ENCODE results near the gene ATP6AP2. TPM values are rescaled to one million over a fixed set of nuclear protein-coding genes. Genes with fewer than 3 reads are reported as not detected.
"Not testable (repeated sequence)": the region's sequence is repeated elsewhere in the genome, so short reads cannot be mapped to it uniquely, and the experiment has no call there.

Gene ATP6AP2
- total RNA-seq, 2 experiments from 2014 or later, result 60.3 to 63.3 TPM

DNA sequence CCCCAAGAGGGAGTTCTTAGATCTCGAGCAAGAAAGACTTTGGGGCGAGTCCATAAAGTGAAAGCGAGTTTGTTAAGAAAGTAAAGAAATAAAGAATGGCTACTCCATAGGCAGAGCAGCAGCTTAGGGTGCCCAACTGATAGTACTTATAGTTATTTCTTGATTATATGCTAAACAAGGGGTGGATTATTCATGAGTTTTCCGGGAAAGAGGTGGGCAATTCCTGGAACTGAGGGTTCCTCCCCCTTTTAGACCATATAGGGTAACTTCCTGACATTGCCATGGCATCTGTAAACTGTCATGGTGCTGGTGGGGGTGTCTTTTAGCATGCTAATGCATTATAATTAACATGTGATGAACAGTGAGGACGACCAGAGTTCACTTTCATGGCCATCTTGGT lies 9.6 kb upstream of the ATP6AP2 start:
- POLR2A ChIA-PET, result interaction anchor here (1.3 kb wide), 1 partner anchor 19 kb away, joined by 3 read pairs; no protein-coding TSS in a partner anchor
- CTCF ChIA-PET, result interaction anchor here (0.5 kb wide), 1 partner anchor 37 kb away, joined by 3 read pairs; no protein-coding TSS in a partner anchor

- CTCF ChIA-PET, result interaction anchor here (0.5 kb wide), 1 partner anchor 37 kb away, joined by 3 read pairs; no protein-coding TSS in a partner anchor
- POLR2A ChIA-PET, result no interaction called here
These were observed 9.2 kb upstream of the ATP6AP2 start for GRCh38 chrX:40571600-40571999.

DNA sequence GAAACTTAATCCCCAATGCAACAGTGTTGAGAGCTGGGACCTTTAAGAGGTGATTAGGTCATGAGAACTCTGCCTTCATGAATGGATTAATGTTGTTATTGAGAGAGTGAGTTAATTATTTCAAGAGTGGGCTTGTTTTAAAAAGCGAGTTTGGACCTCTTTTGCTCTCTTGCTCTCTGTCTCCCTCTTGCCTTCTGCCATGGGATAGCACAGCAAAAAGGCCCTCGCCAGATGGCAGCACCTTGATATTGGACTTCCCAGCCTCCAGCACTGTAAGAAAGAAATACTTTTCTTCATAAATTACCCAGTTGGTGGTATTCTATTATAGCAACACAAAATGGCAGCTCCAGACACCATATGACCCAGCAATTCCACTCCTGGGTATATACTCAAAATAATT lies 7.0 kb upstream of the ATP6AP2 start:
- POLR2A ChIA-PET, result no interaction called here
- CTCF ChIA-PET, result interaction anchor here (0.7 to 0.8 kb wide), 3 partner anchors 28 to 40 kb away, joined by 3 to 6 read pairs (median 3); no protein-coding TSS in a partner anchor

- CTCF ChIA-PET, result not testable (repeated sequence)
- POLR2A ChIA-PET, result interaction anchor here (0.6 kb wide), 1 partner anchor 510 kb away, joined by 3 read pairs; the partner anchor contains the start of gene USP9X
These were observed 5.4 kb upstream of the ATP6AP2 start for GRCh38 chrX:40575411-40575810.

- ChIA-PET CTCF (no interaction called here), POLR2A (no interaction called here)
These were observed 4.5 kb upstream of the ATP6AP2 start for GRCh38 chrX:40576291-40576690.

DNA sequence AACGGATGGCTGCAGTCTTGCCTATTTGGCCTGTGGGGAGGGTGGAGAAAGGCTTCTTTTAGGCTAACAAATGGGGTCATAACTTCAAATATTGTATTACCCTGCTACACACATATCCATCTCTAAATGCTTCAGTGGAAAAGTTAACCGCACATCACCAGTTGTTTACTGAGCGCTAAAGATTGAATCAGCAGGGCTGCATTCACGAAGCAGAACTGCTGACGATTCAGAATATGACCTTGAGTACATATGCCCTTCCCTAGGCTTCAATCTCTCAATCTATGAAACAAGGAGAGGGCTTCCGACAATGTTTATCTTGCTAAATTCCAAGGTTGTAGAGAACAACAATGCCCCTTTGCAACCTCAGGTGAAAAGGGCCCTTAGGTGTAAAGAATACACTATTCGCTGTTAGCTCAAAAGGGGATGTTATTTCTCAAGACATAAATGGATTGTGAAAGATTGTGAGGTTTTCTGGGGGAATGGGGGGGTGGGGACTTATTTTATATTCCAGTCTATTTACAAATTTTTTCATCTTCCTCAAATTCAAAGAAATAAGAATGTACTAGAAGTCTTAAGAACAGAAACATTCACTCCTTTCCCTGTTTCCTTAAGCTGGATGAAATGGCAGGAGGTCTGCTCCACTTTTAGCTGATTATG lies 2.6 kb upstream of the ATP6AP2 start:
- ChIA-PET POLR2A (no interaction called here), CTCF (interaction anchor here (0.6 kb wide), 1 partner anchor 24 kb away, joined by 3 read pairs; no protein-coding TSS in a partner anchor)

DNA sequence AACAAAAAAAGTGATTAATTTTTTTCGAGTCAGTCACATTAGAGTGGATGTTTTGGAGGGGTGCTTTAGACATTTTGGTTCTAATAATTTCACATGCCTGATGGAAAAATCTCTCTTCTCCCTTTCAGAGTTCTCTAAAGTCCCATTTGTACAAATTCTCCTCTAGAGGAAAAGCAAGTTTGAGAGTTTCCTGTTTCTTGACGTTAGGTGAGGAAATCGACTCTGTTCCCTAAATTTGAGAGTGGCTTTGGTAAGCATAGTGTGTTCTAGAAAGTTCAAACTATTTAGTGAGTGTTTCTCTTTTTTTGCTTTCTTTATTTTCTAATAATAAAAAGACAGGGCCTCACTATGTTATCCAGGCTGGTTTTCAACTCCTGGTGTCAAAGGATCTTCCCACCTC lies 1.6 kb upstream of the ATP6AP2 start:
- ChIA-PET POLR2A (no interaction called here), CTCF (no interaction called here)

DNA sequence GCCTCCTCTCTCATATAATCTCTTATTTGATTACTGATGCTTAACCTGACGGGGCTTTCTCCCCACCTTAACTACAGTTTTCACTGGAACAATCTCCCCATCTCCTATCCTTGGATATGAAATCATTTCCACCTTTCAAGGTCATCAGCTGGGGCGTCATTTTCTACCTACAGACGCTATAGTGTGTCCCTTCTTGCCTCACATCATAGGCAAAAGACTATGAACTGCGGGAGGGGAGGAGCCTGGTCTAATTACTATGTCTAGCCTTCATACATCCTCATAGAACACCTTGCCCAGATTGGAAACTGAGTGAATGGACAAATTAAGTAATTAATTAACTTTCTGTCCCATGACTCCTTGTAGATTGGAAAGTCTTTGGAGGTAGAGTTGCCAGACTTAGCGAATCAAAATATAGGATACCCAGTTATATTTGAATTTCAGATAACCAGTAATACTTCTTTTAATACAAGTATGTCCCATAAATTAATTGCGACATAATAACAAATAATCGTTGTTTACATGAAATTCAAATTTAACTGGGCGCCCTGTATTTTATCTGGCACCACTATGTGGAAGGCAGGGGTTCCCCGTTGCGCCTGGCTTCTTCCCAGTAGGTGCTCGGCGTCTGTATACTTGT lies 752 bp upstream of the ATP6AP2 start:
- ChIA-PET CTCF (interaction anchor here (1.0 kb wide), 1 partner anchor 36 kb away, joined by 5 read pairs; no protein-coding TSS in a partner anchor), POLR2A (interaction anchor here (0.7 to 1.4 kb wide), 4 partner anchors 10 to 505 kb away, joined by 3 to 4 read pairs (median 4); partner anchors contain the start of gene USP9X)

GRCh38 chrX:40581336-40581920 lies 658 bp downstream of the ATP6AP2 start:
- POLR2A ChIA-PET, result interaction anchor here (0.7 to 1.4 kb wide), 3 partner anchors 8 to 65 kb away, joined by 3 to 4 read pairs (median 3); no protein-coding TSS in a partner anchor
- CTCF ChIA-PET, result interaction anchor here (0.7 kb wide), 1 partner anchor 38 kb away, joined by 3 read pairs; no protein-coding TSS in a partner anchor

DNA sequence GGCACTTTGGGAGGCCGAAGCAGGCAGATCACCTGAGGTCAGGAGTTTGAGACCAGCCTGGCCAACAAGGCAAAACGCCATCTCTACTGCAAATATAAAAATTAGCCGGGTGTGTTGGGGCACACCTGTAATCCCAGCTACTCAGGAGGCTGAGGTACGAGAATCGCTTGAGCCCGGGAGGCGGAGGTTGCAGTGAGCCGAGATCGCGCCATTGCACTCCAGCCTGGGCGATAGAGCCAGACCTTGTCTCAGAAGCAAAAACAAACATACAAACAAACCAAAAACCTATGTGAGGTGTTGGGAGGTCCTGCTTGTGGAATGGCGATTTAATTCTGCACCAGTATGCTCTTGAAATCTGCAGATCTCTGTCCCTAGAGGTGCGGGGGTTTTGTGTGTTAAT lies 1.4 kb downstream of the ATP6AP2 start:
- POLR2A ChIA-PET, CTCF ChIA-PET: not testable (repeated sequence)

DNA sequence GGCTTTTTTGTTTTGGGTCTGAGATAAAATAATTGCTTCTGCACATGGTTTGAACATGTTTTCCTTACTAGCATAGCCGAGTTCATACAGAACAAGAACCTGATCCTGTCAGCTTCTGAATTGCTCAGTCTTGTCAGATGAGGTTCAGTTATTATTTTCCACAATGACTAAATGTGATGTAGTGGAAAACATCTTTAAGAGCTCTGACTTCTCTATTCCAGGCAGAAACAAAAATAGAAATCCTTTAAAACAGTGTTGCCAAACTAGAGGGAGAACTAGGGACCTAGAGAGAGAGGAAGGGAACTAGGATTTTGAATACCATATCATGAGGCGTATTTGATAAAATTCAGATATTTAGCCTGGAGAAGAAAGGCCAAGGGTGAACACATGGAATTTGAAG lies 2.0 kb downstream of the ATP6AP2 start:
- POLR2A ChIA-PET, result no interaction called here

DNA sequence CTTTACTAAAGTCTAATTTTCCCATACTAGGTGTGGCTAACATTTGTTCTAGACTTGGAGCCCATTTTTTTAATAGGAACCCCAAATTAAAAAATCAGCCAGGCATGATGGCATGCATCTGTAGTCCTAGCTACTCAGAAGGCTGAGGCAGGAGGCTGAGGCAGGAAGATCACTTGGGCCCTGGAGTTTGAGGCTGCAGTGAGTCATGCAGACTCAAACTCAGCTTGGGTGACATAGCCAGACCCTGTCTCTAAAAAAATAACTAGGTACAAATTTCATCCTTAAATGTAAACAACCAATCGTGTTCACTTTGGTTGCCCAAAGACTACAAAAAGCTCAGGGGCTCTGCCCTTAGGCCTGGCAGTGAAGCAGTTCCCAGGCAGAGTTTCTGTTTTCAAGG lies 6.9 kb downstream of the ATP6AP2 start:
- POLR2A ChIA-PET, CTCF ChIA-PET: not testable (repeated sequence)

More for the DNA sequence above, 2.0 kb downstream of the ATP6AP2 start:
- CTCF ChIA-PET, result interaction anchor here (0.6 kb wide), 1 partner anchor 701 kb away, joined by 4 read pairs; no protein-coding TSS in a partner anchor

DNA sequence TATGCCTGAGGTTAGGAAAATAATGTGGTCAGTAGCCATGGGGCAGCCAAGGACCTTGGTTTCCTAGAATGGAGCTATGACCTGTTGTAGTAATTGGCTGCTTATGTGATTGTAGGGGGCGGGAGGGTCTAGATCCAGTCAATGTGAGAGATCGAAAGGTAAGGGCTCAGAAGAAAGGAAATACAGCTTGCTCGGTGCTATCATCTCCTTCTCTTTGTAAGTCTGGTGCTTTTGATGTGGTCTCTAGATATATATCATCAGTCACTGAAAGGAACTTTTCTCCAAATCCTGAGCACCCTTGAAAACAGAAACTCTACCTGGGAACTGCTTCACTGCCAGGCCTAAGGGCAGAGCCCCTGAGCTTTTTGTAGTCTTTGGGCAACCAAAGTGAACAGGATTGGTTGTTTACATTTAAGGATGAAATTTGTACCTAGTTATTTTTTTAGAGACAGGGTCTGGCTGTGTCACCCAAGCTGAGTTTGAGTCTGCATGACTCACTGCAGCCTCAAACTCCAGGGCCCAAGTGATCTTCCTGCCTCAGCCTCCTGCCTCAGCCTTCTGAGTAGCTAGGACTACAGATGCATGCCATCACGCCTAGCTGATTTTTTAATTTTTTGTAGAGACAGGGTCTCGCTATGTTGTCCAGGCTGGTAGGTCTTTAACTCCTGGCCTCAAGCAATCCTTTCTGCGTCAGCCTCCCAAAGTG lies 9.0 kb downstream of the ATP6AP2 start:
- POLR2A ChIA-PET, result interaction anchor here (0.7 kb wide), 2 partner anchors 9 to 19 kb away, joined by 3 read pairs; partner anchors contain the start of gene ATP6AP2
- CTCF ChIA-PET, result not testable (repeated sequence)

DNA sequence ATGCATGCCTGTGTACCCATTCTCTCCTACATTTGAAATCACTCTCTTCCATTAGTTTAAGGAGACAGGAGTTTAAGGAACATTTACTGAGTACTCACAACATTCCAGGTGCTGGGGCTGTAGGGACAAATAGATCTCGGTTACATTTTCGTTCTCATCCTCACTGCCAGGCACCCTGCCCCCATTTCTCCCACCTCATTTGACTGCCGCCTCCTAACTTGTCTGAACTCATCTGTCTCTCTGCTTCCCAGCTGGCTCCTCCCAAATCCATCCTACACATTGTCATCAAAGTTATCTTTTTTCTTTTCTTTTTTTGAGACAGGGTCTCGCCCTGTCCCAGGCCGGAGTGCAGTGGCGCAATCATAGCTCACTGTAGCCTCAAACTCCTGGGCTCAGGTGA lies 22.7 kb downstream of the ATP6AP2 start:
- ChIA-PET CTCF (no interaction called here), POLR2A (no interaction called here)

DNA sequence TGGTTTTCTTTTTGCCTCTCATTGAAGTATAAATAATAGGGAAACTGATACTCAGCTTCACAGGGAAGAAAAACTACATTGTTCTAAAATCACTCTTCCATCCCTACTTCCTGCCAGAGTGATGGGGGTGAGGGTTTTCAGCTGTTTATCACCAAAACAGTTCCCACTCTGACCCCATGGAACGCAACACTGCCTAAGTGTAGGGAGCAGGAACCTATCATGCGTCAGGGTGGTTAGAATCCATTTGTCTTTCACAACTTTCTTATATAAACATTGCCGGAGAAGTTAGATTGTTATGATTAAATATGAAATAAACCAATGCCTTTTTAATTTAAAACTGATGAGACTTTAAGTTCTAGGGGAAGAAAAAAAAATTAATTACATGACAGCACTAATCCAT lies 26.6 kb downstream of the ATP6AP2 start:
- ChIA-PET POLR2A (no interaction called here), CTCF (no interaction called here)

DNA sequence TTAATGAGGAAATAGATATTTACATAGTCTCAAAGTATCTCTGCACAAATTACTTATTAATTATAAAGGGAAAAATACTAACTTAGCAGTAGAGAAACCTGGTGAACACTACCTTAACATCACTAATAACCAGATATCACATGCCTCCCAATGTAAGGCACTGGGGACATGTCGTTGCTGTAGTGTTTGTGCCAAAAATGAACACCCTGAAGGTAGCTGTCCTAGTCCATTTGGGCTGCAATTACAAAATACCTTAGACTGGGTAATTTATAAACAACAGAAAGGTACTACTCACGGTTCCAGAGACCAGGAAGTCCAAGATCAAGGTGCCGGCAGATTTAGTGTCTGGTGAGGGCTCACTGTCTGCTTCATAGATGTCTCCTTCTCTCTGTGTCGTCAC lies 31.7 kb downstream of the ATP6AP2 start:
- POLR2A ChIA-PET, result no interaction called here
- CTCF ChIA-PET, result no interaction called here

DNA sequence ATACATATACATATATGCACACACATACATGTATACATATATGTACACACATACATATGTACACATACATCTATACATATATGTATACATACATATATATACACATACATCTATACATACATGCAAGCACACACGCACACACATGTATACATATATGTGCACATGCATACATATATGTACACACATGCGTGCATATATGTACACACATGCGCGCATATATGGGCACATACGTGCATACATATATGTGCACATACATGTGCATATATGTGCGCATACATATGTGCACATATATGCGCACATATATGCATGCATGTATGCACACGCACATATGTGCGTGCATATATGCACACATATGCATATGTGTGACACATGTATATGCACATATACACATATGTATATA lies 35.2 kb downstream of the ATP6AP2 start:
- ChIA-PET POLR2A (no interaction called here), CTCF (no interaction called here)

GRCh38 chrX:40617566-40617965 lies 36.8 kb downstream of the ATP6AP2 start:
- ChIA-PET CTCF (no interaction called here), POLR2A (no interaction called here)

DNA sequence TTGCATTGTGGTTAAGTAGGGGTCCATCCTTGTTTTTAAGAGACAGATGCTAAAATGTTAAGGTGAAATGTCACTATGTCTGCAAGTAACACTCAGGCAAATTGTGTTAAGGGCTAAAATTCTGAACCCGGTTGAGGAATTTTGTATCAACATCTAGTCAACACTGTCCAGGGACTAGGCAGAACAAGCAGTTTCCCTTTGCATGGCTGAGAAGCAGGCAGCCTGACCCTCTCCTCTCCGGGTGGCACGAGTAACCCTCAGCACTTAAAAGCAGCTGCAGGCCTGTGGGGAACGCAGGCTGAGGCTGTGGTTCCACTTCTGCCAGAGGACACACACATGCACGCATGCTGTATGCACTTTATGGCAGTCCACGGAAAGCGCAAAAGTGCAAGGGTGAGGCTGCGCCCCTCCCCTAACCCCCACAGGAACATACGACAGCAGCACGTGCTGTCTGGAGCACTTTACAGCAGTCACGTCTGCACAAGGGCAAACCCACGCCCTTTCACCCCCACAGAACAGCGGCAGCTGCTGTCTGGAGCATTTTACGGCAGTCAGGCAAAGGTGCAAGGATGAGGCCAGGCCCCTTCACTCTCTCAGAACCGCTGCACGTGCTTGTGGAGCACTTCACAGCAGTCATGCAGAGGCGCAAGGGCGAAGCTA lies 41.8 kb downstream of the ATP6AP2 start:
- ChIA-PET POLR2A (no interaction called here), CTCF (no interaction called here)

DNA sequence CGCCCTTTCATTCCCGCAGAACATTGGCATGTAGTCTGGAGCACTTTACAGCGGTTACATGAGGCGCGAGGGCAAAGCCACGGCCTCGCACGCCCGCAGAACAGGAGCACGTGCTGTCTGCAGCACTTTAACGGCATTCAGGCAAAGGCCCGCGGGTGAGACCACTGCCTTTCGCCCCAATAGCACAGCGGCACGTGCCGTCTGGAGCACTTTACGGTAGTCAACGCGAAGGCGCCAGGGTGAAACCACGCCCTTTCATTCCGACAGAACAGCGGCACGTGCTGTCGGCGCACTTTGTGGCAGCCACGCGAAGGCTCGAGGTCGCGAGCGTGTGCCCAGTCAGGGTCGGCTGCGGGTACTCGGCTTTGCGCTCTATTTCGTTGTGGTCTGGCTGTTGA lies 42.4 kb downstream of the ATP6AP2 start, which contains the start of gene MPC1L:
MPC1L (plus strand) TSS at position 290 of the 398 bp plus-strand sequence. CDS start 138 bp downstream, outside the sequence.
- CTCF ChIA-PET, result no interaction called here
- POLR2A ChIA-PET, result no interaction called here
